Skeletal muscle cell (primary cell): ENCODE measurements around the gene ARFGEF2.
"Not testable (repeated sequence)": the region's sequence is repeated elsewhere in the genome, so short reads cannot be mapped to it uniquely, and the experiment has no call there.

Experiments used
- DNase-seq: peaks from one replicate; pipeline ENCODE4 v3.0.0-alpha.2; 2010; ENCODE audit warnings: low read depth
- H3K4me3 ChIP-seq: 2 replicates; pipeline ENCODE4 v1.5.1; 2011; ENCODE audit warnings: low read depth, mild to moderate bottlenecking, control low read depth, low read length, moderate library complexity

ARFGEF2 gene

GRCh38 chr20:48921168-48921882, at the start of gene ARFGEF2:
ARFGEF2 (plus strand) TSS chr20:48921711; CDS start chr20:48921890, 179 bp downstream.
- peak; percentile 68 for DNase-seq
- H3K4me3 ChIP-seq: peak within 1 kb of the TSS; percentile 93

GRCh38 chr20:48875233-48875913, 46.1 kb upstream of the ARFGEF2 start:
- no peak overlapping the region for H3K4me3 ChIP-seq
- DNase-seq: no peak

- no peak overlapping the region for H3K4me3 ChIP-seq
- no peak for DNase-seq
Observed at GRCh38 chr20:48875914-48876240, 45.6 kb upstream of the ARFGEF2 start.

GRCh38 chr20:48877304-48877703, 44.2 kb upstream of the ARFGEF2 start:
- H3K4me3 ChIP-seq: no peak overlapping the region
- DNase-seq: no peak

GRCh38 chr20:48878534-48879248, 42.8 kb upstream of the ARFGEF2 start:
- DNase-seq: no peak
- H3K4me3 ChIP-seq: no peak overlapping the region

- no peak for DNase-seq
- H3K4me3 ChIP-seq: no peak overlapping the region
Observed at GRCh38 chr20:48879612-48880245, 41.8 kb upstream of the ARFGEF2 start.

GRCh38 chr20:48880331-48880730, 41.2 kb upstream of the ARFGEF2 start:
- H3K4me3 ChIP-seq: no peak overlapping the region
- no peak for DNase-seq

- no peak for DNase-seq
- H3K4me3 ChIP-seq: no peak overlapping the region
Observed at GRCh38 chr20:48880981-48881657, 40.4 kb upstream of the ARFGEF2 start.

- H3K4me3 ChIP-seq: no peak overlapping the region
- no peak for DNase-seq
Observed at GRCh38 chr20:48885237-48885636, 36.3 kb upstream of the ARFGEF2 start.

GRCh38 chr20:48886194-48886593, 35.3 kb upstream of the ARFGEF2 start:
- H3K4me3 ChIP-seq: no peak overlapping the region
- no peak for DNase-seq

- no peak for DNase-seq
- H3K4me3 ChIP-seq: no peak overlapping the region
Observed at GRCh38 chr20:48886811-48887210, 34.7 kb upstream of the ARFGEF2 start.

- H3K4me3 ChIP-seq, DNase-seq: not testable (repeated sequence)
Observed at GRCh38 chr20:48888517-48888916, 33.0 kb upstream of the ARFGEF2 start.

GRCh38 chr20:48889140-48889790, 32.2 kb upstream of the ARFGEF2 start:
- no peak for DNase-seq
- no peak overlapping the region for H3K4me3 ChIP-seq

GRCh38 chr20:48891235-48892048, 30.1 kb upstream of the ARFGEF2 start:
- H3K4me3 ChIP-seq: no peak overlapping the region
- DNase-seq: no peak

- H3K4me3 ChIP-seq: no peak overlapping the region
- DNase-seq: no peak
Observed at GRCh38 chr20:48892049-48892470, 29.5 kb upstream of the ARFGEF2 start.

GRCh38 chr20:48892891-48893290, 28.6 kb upstream of the ARFGEF2 start:
- peak; percentile 14 for DNase-seq
- H3K4me3 ChIP-seq: no peak overlapping the region

GRCh38 chr20:48893374-48893773, 28.1 kb upstream of the ARFGEF2 start:
- DNase-seq: no peak
- H3K4me3 ChIP-seq: no peak overlapping the region

GRCh38 chr20:48897305-48898010, 24.1 kb upstream of the ARFGEF2 start:
- no peak overlapping the region for H3K4me3 ChIP-seq
- peak; percentile 52 for DNase-seq
